Spleen (tissue), 11 donors: Measurements from ENCODE around the gene FBXL12. TPM values are rescaled to one million over a fixed set of nuclear protein-coding genes. Genes with fewer than 3 reads are reported as not detected.
"Not testable (repeated sequence)": the region's sequence is repeated elsewhere in the genome, so short reads cannot be mapped to it uniquely, and the experiment has no call there.

Experiments used
- DNase-seq: peaks from one replicate; pipeline ENCODE4 v3.0.0-alpha.2; 2020
- H3K27ac ChIP-seq, 8 donors: fragments of 200-600 bp; sonication (generic) in 7 of 8; 1 replicate in 4 of 8; 2 replicates in 4 of 8; pipeline versions ENCODE4 v1.5.0 to v1.8.0; 2016 to 2021; ENCODE audit warnings: inconsistent platforms in 4 of 8, mild to moderate bottlenecking in 4 of 8, moderate library complexity in 1 of 8
- H3K27me3 ChIP-seq, 7 donors: fragments of 200-600 bp; sonication (generic) in 6 of 7; replicated peaks in 1 of 7; 1 replicate in 4 of 7; 2 replicates in 3 of 7; pipeline versions ENCODE4 v1.5.0 to v1.8.0; 2016 to 2021; ENCODE audit warnings: inconsistent platforms in 3 of 7, mild to moderate bottlenecking in 1 of 7
- H3K36me3 ChIP-seq, 6 donors: fragments of 200-600 bp; sonication (generic) in 5 of 6; 1 replicate in 4 of 6; 2 replicates in 2 of 6; pipeline versions ENCODE4 v1.5.0 to v1.8.0; 2016 to 2021; ENCODE audit warnings: inconsistent platforms in 2 of 6
- H3K4me1 ChIP-seq, 6 donors: fragments of 200-600 bp; sonication (generic) in 5 of 6; 1 replicate in 3 of 6; 2 replicates in 3 of 6; pipeline versions ENCODE4 v1.5.0 to v1.8.0; 2016 to 2021; ENCODE audit warnings: inconsistent platforms in 3 of 6
- H3K4me3 ChIP-seq, 8 donors: fragments of 200-600 bp; sonication (generic) in 7 of 8; 1 replicate in 4 of 8; 2 replicates in 4 of 8; pipeline versions ENCODE4 v1.5.0 to v1.8.0; 2016 to 2021; ENCODE audit warnings: inconsistent platforms in 4 of 8, mild to moderate bottlenecking in 4 of 8, moderate library complexity in 2 of 8
- H3K9me3 ChIP-seq, 8 donors: fragments of 200-600 bp; sonication (generic) in 7 of 8; 1 replicate in 4 of 8; 2 replicates in 4 of 8; pipeline versions ENCODE4 v1.5.0 to v1.8.0; 2016 to 2021; ENCODE audit warnings: inconsistent platforms in 4 of 8
- CTCF ChIP-seq, 11 experiments: fragments of 200-600 bp in 7 of 11; fragments of 450-650 bp in 4 of 11; sonication (generic) in 4 of 11; IDR thresholded peaks in 8 of 11; conservative IDR thresholded peaks in 3 of 11; 1 replicate in 7 of 11; 2 replicates in 4 of 11; pipeline versions ENCODE4 v1.4.0 to v1.8.0; 2016 to 2021; ENCODE audit warnings: antibody characterized with exemption in 11 of 11, inconsistent platforms in 4 of 11, mild to moderate bottlenecking in 1 of 11
- POLR2A ChIP-seq, 3 donors: fragments of 450-650 bp; IDR thresholded peaks; one replicate each; pipeline ENCODE4 v1.5.1; 2017; ENCODE audit warnings: antibody characterized with exemption in 3 of 3, mild to moderate bottlenecking in 1 of 3
- POLR2AphosphoS5 ChIP-seq, 3 donors: sonication (generic); formaldehyde crosslinking; IDR thresholded peaks; one replicate each; pipeline ENCODE4 v1.5.1; 2017; ENCODE audit warnings: antibody characterized with exemption in 3 of 3
- WGBS, 5 donors: extraction: QIAGEN DNeasy Blood & Tissue Kit in 3 of 5; methylation state at CpG; one replicate each; pipeline versions ENCODE4 v1.1.5 to v1.1.7; 2013 to 2018; 5-methylcytosine and 5-hydroxymethylcytosine counted together
- intact Hi-C: fragments of 100-400 bp; cut with DNase I; formaldehyde crosslinking; loops from one replicate; pipeline ENCODE4 v1.15.0; 2023; ENCODE audit warnings: low total_unique reads
- polyA plus RNA-seq, 3 donors: library from polyadenylated mRNA; stranded (reverse); fragments of 200-250 nt; gene quantifications; one replicate each; pipeline ENCODE4 v1.2.1, GENCODE V29; 2013
- total RNA-seq, 7 donors: library from RNA; depleted of rRNA in 3 of 7; stranded (reverse); fragments of >200 nt in 3 of 7; fragmentation: NEBNext Ultra II Directional in 4 of 7; extraction: Animal tissue kit (Norgen Biotek cat#: 25700) in 4 of 7; gene quantifications; one replicate each; pipeline versions ENCODE4 v1.1.0 to v1.2.1, GENCODE V29; 2016 to 2021
- donor health status: healthy with polysubstance abuse.
- donor health status: DM: no; HTN: no; CAD: no; lungs with moderate emphysema.
- donor health status: DM: no; HTN: no; CAD: no.
- donor health status: Bipolar disorder and iron deficiency.
- donor health status: healthy.
- donor health status: DM: no; HTN: no; CAD: no.
- donor health status: DM: yes; HTN: yes; CAD: no.

Gene FBXL12
- total and polyA plus RNA-seq, 10 donors = 14.5 to 31.9 (median 22.1) TPM

GRCh38 chr19:9789066-9789465, 29.8 kb downstream of the FBXL12 start:
- Histone ChIP-seq H3K4me1 (peaks cover 5 to 46% (median 25%) of the 10 kb centered on the region in 6 donors), H3K36me3 (no peaks in the 10 kb centered on the region), H3K27me3 (no peaks in the 10 kb centered on the region), H3K9me3 (no peaks in the 10 kb centered on the region), H3K4me3 (no peak overlapping the region), H3K27ac (no peak overlapping the region)
- intact Hi-C loops = no loop called here
- TF ChIP-seq POLR2AphosphoS5 (IDR thresholded peaks at IDR 0.05) (no peak), CTCF (IDR thresholded peaks at IDR 0.05 in 8 of 11, conservative IDR thresholded peaks at IDR 0.05 in 3 of 11) (no peak)
- no peak for DNase-seq
- 80 to 92% (median 85%) methylated on average over 11 of the region's 11 CpGs for WGBS, 5 donors

- H3K27ac ChIP-seq, H3K9me3 ChIP-seq, H3K4me3 ChIP-seq, H3K27me3 ChIP-seq, DNase-seq, intact Hi-C loops, H3K36me3 ChIP-seq: not testable (repeated sequence)
- H3K4me1 ChIP-seq = peaks cover 5 to 51% (median 26%) of the 10 kb centered on the region in 6 donors
- WGBS, 5 donors = 92 to 96% (median 95%) methylated on average over 13 of the region's 13 CpGs
Observed at GRCh38 chr19:9788604-9789003, 30.3 kb downstream of the FBXL12 start.

GRCh38 chr19:9786819-9787218, 32.1 kb downstream of the FBXL12 start:
- Histone ChIP-seq H3K27me3 (no peaks in the 10 kb centered on the region), H3K36me3 (no peaks in the 10 kb centered on the region), H3K9me3 (no peaks in the 10 kb centered on the region), H3K4me3 (peak overlapping the region in 2 of 8 donors; percentile 62 to 79), H3K4me1 (peaks cover 5 to 45% (median 26%) of the 10 kb centered on the region in 6 donors), H3K27ac (peak overlapping the region in 6 of 8 donors; percentile 78 to 97 (median 96))
- DNase-seq = no peak
- 93 to 98% (median 96%) methylated on average over 8 of the region's 8 CpGs for WGBS, 5 donors
- intact Hi-C loops = no loop called here
- no peak for TF ChIP-seq POLR2A (IDR thresholded peaks at IDR 0.05)
- no peak for TF ChIP-seq POLR2AphosphoS5 (IDR thresholded peaks at IDR 0.05)
- no peak for TF ChIP-seq CTCF (IDR thresholded peaks at IDR 0.05 in 8 of 11, conservative IDR thresholded peaks at IDR 0.05 in 3 of 11)

GRCh38 chr19:9786342-9786741, 32.5 kb downstream of the FBXL12 start:
- H3K36me3 ChIP-seq = no peaks in the 10 kb centered on the region
- intact Hi-C loops = no loop called here
- peak; percentile 81 for DNase-seq

More at GRCh38 chr19:9786342-9786741, 32.5 kb downstream of the FBXL12 start:
- Histone ChIP-seq H3K27ac (peak overlapping the region; percentile 78 to 97 (median 96)), H3K4me3 (peak overlapping the region; percentile 56 to 79 (median 63)), H3K27me3 (no peaks in the 10 kb centered on the region), H3K4me1 (peaks cover 5 to 42% (median 24%) of the 10 kb centered on the region in 6 donors), H3K9me3 (no peaks in the 10 kb centered on the region)
- TF ChIP-seq POLR2AphosphoS5 (IDR thresholded peaks at IDR 0.05) (no peak), POLR2A (IDR thresholded peaks at IDR 0.05) (no peak), CTCF (IDR thresholded peaks at IDR 0.05 in 8 of 11, conservative IDR thresholded peaks at IDR 0.05 in 3 of 11) (no peak)
- 40 to 49% (median 42%) methylated on average over 9 of the region's 9 CpGs for WGBS, 5 donors
